Activated T-cell treated with anti-CD3 and anti-CD28 coated beads for 48 hours (primary cell): Measurements from ENCODE around the gene ERG.

Source experiments
- DNase-seq: peaks from one replicate; pipeline ENCODE4 v3.0.0-alpha.2; 2020; ENCODE audit warnings: low read depth

Gene ERG

GRCh38 chr21:38474124-38474523 lies 24.2 kb downstream of the ERG start:
- DNase-seq = no peak

GRCh38 chr21:38472412-38473108 lies 25.7 kb downstream of the ERG start:
- DNase-seq = no peak

GRCh38 chr21:38471766-38472165 lies 26.5 kb downstream of the ERG start:
- no peak for DNase-seq

GRCh38 chr21:38470755-38471154 lies 27.5 kb downstream of the ERG start:
- DNase-seq = no peak

- no peak for DNase-seq
Observed at GRCh38 chr21:38469642-38470041, 28.6 kb downstream of the ERG start.

GRCh38 chr21:38468989-38469388 lies 29.3 kb downstream of the ERG start:
- DNase-seq = no peak

GRCh38 chr21:38467911-38468310 lies 30.4 kb downstream of the ERG start:
- DNase-seq = no peak

GRCh38 chr21:38467374-38467773 lies 30.9 kb downstream of the ERG start:
- no peak for DNase-seq

- DNase-seq = no peak
Observed at GRCh38 chr21:38460171-38460742, 38.0 kb downstream of the ERG start.

- DNase-seq = no peak
Observed at GRCh38 chr21:38459490-38459889, 38.8 kb downstream of the ERG start.

GRCh38 chr21:38455403-38455802 lies 42.9 kb downstream of the ERG start:
- no peak for DNase-seq

- DNase-seq = no peak
Observed at GRCh38 chr21:38454702-38455101, 43.6 kb downstream of the ERG start.

GRCh38 chr21:38454161-38454560 lies 44.1 kb downstream of the ERG start:
- no peak for DNase-seq

GRCh38 chr21:38448671-38449385 lies 49.4 kb downstream of the ERG start:
- no peak for DNase-seq

- no peak for DNase-seq
Observed at GRCh38 chr21:38447611-38448010, 50.7 kb downstream of the ERG start.

GRCh38 chr21:38444691-38445090 lies 53.6 kb downstream of the ERG start:
- DNase-seq = no peak

GRCh38 chr21:38443110-38443509 lies 55.2 kb downstream of the ERG start:
- DNase-seq = no peak

GRCh38 chr21:38441153-38441552 lies 57.1 kb downstream of the ERG start:
- no peak for DNase-seq

- DNase-seq = no peak
Observed at GRCh38 chr21:38440746-38441145, 57.5 kb downstream of the ERG start.

GRCh38 chr21:38439957-38440356 lies 58.3 kb downstream of the ERG start:
- no peak for DNase-seq

GRCh38 chr21:38439426-38439825 lies 58.9 kb downstream of the ERG start:
- no peak for DNase-seq

- no peak for DNase-seq
Observed at GRCh38 chr21:38438462-38438893, 59.8 kb downstream of the ERG start.

GRCh38 chr21:38436341-38436740 lies 61.9 kb downstream of the ERG start:
- no peak for DNase-seq
